Stimulated activated CD4-positive, alpha-beta T cell treated with anti-CD3 and anti-CD28 coated beads, Interleukin-4, amount 100 ng/mL, for 4 hours (primary cell): ENCODE data around the gene ADAMTS4.

Experiments used
- DNase-seq, 2 experiments: peaks; one replicate each; pipeline ENCODE4 v3.0.0-alpha.2; 2020

The ADAMTS4 gene

GRCh38 chr1:161171696-161172095 lies 27.2 kb downstream of the ADAMTS4 start:
- no peak for DNase-seq

- no peak for DNase-seq
These were observed 27.7 kb downstream of the ADAMTS4 start for GRCh38 chr1:161171191-161171590.

GRCh38 chr1:161168906-161169305 lies 29.9 kb downstream of the ADAMTS4 start:
- no peak for DNase-seq

GRCh38 chr1:161166669-161167548 lies 31.9 kb downstream of the ADAMTS4 start:
- no peak for DNase-seq

- DNase-seq = peak; percentile 80 to 89
These were observed 32.8 kb downstream of the ADAMTS4 start, which contains the start of gene PPOX for GRCh38 chr1:161165742-161166668. Gene PPOX (plus strand): TSS chr1:161166426. CDS start chr1:161166848, 422 bp downstream.

GRCh38 chr1:161164901-161165610 lies 33.8 kb downstream of the ADAMTS4 start:
- DNase-seq = no peak

- DNase-seq = no peak
These were observed 35.1 kb downstream of the ADAMTS4 start for GRCh38 chr1:161163793-161164192.

GRCh38 chr1:161162806-161163205 lies 36.0 kb downstream of the ADAMTS4 start:
- no peak for DNase-seq

GRCh38 chr1:161162052-161162451 lies 36.8 kb downstream of the ADAMTS4 start:
- no peak for DNase-seq

- no peak for DNase-seq
These were observed 37.2 kb downstream of the ADAMTS4 start for GRCh38 chr1:161161652-161162051.

- no peak for DNase-seq
These were observed 38.1 kb downstream of the ADAMTS4 start for GRCh38 chr1:161160671-161161145.

- DNase-seq = no peak
These were observed 39.0 kb downstream of the ADAMTS4 start for GRCh38 chr1:161159913-161160243.

- peak; percentile 88 to 89 for DNase-seq
These were observed 39.6 kb downstream of the ADAMTS4 start, which contains the start of gene USP21 for GRCh38 chr1:161159087-161159912. Gene USP21 (plus strand): TSS chr1:161159500. CDS start chr1:161160641, 1,141 bp downstream.

- DNase-seq = no peak
These were observed 40.4 kb downstream of the ADAMTS4 start for GRCh38 chr1:161158316-161159010.

- no peak for DNase-seq
These were observed 41.0 kb downstream of the ADAMTS4 start for GRCh38 chr1:161157867-161158266.

- DNase-seq = peak; percentile 63 to 78
These were observed 45.0 kb downstream of the ADAMTS4 start, which contains the start of gene UFC1 for GRCh38 chr1:161153682-161154337. Gene UFC1 (plus strand): TSS chr1:161153978. CDS start chr1:161153998, 20 bp downstream.

- DNase-seq = no peak
These were observed 45.7 kb downstream of the ADAMTS4 start for GRCh38 chr1:161153176-161153575.

- no peak for DNase-seq
These were observed 53.0 kb downstream of the ADAMTS4 start for GRCh38 chr1:161145832-161146231.

- no peak for DNase-seq
These were observed 58.0 kb downstream of the ADAMTS4 start for GRCh38 chr1:161140755-161141400.

GRCh38 chr1:161139766-161140165 lies 59.1 kb downstream of the ADAMTS4 start:
- peak in 1 of 2 experiments; percentile 17 for DNase-seq
